B cell (primary cell): ENCODE measurements around the gene GATM. TPM values are rescaled to one million over a fixed set of nuclear protein-coding genes. Genes with fewer than 3 reads are reported as not detected.

Experiments used
- ATAC-seq: fragments of 200-7000 bp; cut with Tn5 transposase; one replicate; pipeline ENCODE4 v1.10.0; 2021; ENCODE audit warnings: low read depth, mild to moderate bottlenecking, moderate number of reproducible peaks, moderate library complexity
- CTCF ChIA-PET: fragments of 350-600 bp; sonication (Branson Sonifier 250); formaldehyde crosslinking; loops from one replicate; lab custom pipeline; 2021; ENCODE audit warnings: antibody characterized with exemption, inconsistent platforms; lab: Charles Lee
- POLR2A ChIA-PET: fragments of 350-600 bp; sonication (Branson Sonifier 250); formaldehyde crosslinking; loops from one replicate; lab custom pipeline; 2021; ENCODE audit warnings: antibody characterized with exemption; lab: Charles Lee
- DNase-seq: peaks from one replicate; pipeline ENCODE4 v3.0.0; 2013
- H2AFZ ChIP-seq: 2 replicates; pipeline ENCODE4 v1.6.1; 2012; ENCODE audit warnings: mild to moderate bottlenecking, low read depth, low read length; ENCODE audit not compliant: insufficient read depth, poor library complexity, severe bottlenecking
- H3K27ac ChIP-seq, 2 donors: 1 replicate in 1 of 2; 2 replicates in 1 of 2; pipeline ENCODE4 v1.5.1; 2012 to 2013; ENCODE audit warnings: low read length in 2 of 2, mild to moderate bottlenecking in 2 of 2, moderate library complexity in 1 of 2
- H3K27me3 ChIP-seq, 4 experiments: fragments of 200-600 bp in 1 of 4; sonication (generic) in 1 of 4; replicated peaks in 1 of 4; 1 replicate in 2 of 4; 2 replicates in 2 of 4; pipeline versions ENCODE4 v1.6.1 to v1.7.0; 2013 to 2016; ENCODE audit warnings: low read length in 3 of 4, mild to moderate bottlenecking in 2 of 4, mixed read lengths in 1 of 4, moderate library complexity in 1 of 4; ENCODE audit not compliant: insufficient read depth in 4 of 4, control insufficient read depth in 3 of 4; ENCODE audit errors: control extremely low read depth in 1 of 4
- H3K36me3 ChIP-seq, 2 experiments: replicated peaks in 1 of 2; 1 replicate in 1 of 2; 2 replicates in 1 of 2; pipeline versions ENCODE4 v1.6.1 to v1.7.1; 2013; ENCODE audit warnings: low read length in 1 of 2; ENCODE audit not compliant: insufficient read depth in 2 of 2, control insufficient read depth in 1 of 2; ENCODE audit errors: control extremely low read depth in 1 of 2, extremely low read depth in 1 of 2
- H3K4me1 ChIP-seq, 2 donors: fragments of 200-600 bp in 1 of 2; sonication (generic) in 1 of 2; 1 replicate in 1 of 2; 2 replicates in 1 of 2; pipeline versions ENCODE4 v1.5.1 to v1.6.1; 2013 to 2017; ENCODE audit warnings: low read length in 2 of 2; ENCODE audit not compliant: control insufficient read depth in 2 of 2, insufficient read depth in 2 of 2
- H3K4me2 ChIP-seq: replicated peaks from 2 replicates; pipeline ENCODE3; 2012; ENCODE audit warnings: mild to moderate bottlenecking, low read depth, low read length; ENCODE audit not compliant: poor library complexity, severe bottlenecking
- H3K4me3 ChIP-seq, 5 experiments: fragments of 200-600 bp in 1 of 5; sonication (generic) in 1 of 5; 1 replicate in 3 of 5; 2 replicates in 2 of 5; pipeline versions ENCODE4 v1.5.1 to v1.7.0; 2011 to 2016; ENCODE audit warnings: low read length in 4 of 5, mild to moderate bottlenecking in 4 of 5, low read depth in 2 of 5, control low read depth in 1 of 5, moderate library complexity in 1 of 5; ENCODE audit not compliant: insufficient read depth in 1 of 5; ENCODE audit errors: control extremely low read depth in 1 of 5, extremely low read depth in 1 of 5
- H3K79me2 ChIP-seq: fragments of 200-600 bp; sonication (generic); one replicate; pipeline ENCODE4 v1.6.0; 2016; ENCODE audit warnings: low read length; ENCODE audit not compliant: control insufficient read depth, insufficient read depth
- H3K9ac ChIP-seq: fragments of 200-600 bp; sonication (generic); 2 replicates; pipeline ENCODE4 v1.6.1; 2017; ENCODE audit warnings: mild to moderate bottlenecking, low read length, moderate library complexity
- H3K9me3 ChIP-seq, 3 donors: one replicate each; pipeline versions ENCODE4 v1.6.1 to v1.7.1; 2013; ENCODE audit warnings: low read length in 2 of 3; ENCODE audit not compliant: control insufficient read depth in 2 of 3, insufficient read depth in 1 of 3; ENCODE audit errors: control extremely low read depth in 1 of 3
- H4K20me1 ChIP-seq: 2 replicates; pipeline ENCODE4 v1.6.0; 2012; ENCODE audit warnings: mild to moderate bottlenecking, low read length; ENCODE audit not compliant: insufficient read depth, control insufficient read depth, poor library complexity, severe bottlenecking
- H3K27ac Mint-ChIP-seq: one replicate; pipeline ENCODE4 v1.8.0; 2021; ENCODE audit warnings: mixed read lengths
- H3K27me3 Mint-ChIP-seq: one replicate; pipeline ENCODE4 v1.8.0; 2021; ENCODE audit warnings: mixed read lengths
- H3K4me1 Mint-ChIP-seq: one replicate; pipeline ENCODE4 v1.8.0; 2021; ENCODE audit warnings: mixed read lengths
- H3K4me3 Mint-ChIP-seq: one replicate; pipeline ENCODE4 v1.8.0; 2021; ENCODE audit warnings: mixed read lengths
- H3K9me3 Mint-ChIP-seq: one replicate; pipeline ENCODE4 v1.8.0; 2022; ENCODE audit warnings: mixed read lengths; ENCODE audit not compliant: insufficient read depth
- EZH2 ChIP-seq: IDR thresholded peaks from 2 replicates; pipeline ENCODE4 v1.6.1; 2012; ENCODE audit warnings: borderline replicate concordance, low read depth, mild to moderate bottlenecking, moderate library complexity, low read length; ENCODE audit not compliant: insufficient read depth, poor library complexity, severe bottlenecking
- WGBS: methylation state at CpG from one replicate; pipeline ENCODE4 v1.1.5; 2013; ENCODE audit warnings: missing lambda C conversion rate; ENCODE audit not compliant: insufficient coverage; 5-methylcytosine and 5-hydroxymethylcytosine counted together
- intact Hi-C: fragments of 100-400 bp; cut with micrococcal nuclease; formaldehyde crosslinking; loops from one replicate; pipeline ENCODE4 v1.10.0; 2022
- polyA plus RNA-seq: library from polyadenylated mRNA; depleted of rRNA; stranded (reverse); fragments of >200 nt; gene quantifications from 2 replicates; pipeline ENCODE4 v1.2.3, GENCODE V29; 2012
- total RNA-seq, 2 donors: library from RNA; stranded (reverse); fragments of 120-200 nt in 1 of 2; gene quantifications; 1 replicate in 1 of 2; 2 replicates in 1 of 2; pipeline versions ENCODE4 v1.2.3 to v1.2.4, GENCODE V29; 2013 to 2022
- TF ChIP-seq, protein P1 (sequence below): fragments of 200-600 bp; IDR thresholded peaks from one replicate; pipeline ENCODE4 v1.8.0; 2022; ENCODE audit warnings: antibody characterized with exemption, mild to moderate bottlenecking

Gene GATM
- total and polyA plus RNA-seq, 2 donors (not counting 1 experiment from before 2014, with no cell fraction given) = 9.6 to 18.2 TPM

DNA sequence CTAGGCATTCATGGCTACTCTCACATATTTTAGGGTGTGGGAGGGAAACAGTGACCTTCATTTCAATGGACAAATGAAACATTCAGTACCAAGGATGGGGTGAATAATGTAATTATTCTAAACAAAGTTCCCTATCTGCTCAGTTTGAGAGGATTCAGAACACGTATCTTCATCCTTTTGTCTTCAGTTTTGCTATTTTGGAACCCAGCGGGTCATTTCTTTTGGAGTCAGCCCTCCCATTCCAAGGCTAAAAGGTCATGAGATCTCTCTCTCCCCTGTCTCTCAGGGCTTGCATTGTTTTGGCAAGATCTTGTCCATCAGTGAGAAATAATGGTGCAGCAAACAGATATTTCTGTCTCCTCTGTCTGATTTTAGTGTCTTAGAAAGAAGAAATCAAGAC is 16.3 kb upstream of the GATM start:
- H3K4me2 ChIP-seq = no peak overlapping the region

DNA sequence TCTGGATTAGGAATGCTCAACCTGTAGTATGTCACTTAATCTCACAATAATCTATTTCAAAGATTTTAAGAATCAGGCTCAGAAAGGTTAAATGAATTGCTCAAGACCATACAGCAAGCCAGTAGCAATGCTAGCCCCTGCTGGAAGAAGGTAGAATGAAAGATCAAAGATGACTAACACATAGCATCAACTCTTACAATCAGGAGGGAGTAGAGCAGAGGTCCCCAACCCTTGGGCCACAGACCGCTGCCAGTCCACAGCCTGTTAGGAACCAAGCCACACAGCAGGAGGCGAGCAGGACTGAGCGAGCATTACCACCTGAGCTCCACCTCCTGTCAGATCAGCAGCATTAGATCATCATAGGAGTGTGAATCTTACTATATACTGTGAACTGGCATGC is 15.5 kb upstream of the GATM start:
- H3K27me3 ChIP-seq = no peaks in the 10 kb centered on the region
- no peak overlapping the region for H3K27ac ChIP-seq
- no peaks in the 10 kb centered on the region for H3K79me2 ChIP-seq
- no peak overlapping the region for H3K4me3 ChIP-seq
- H2AFZ ChIP-seq = no peak overlapping the region
- intact Hi-C loops = no loop called here
- WGBS = 93% methylated on average over 3 of the region's 3 CpGs
- H3K27ac Mint-ChIP-seq = no peak overlapping the region
- no peaks in the 10 kb centered on the region for H4K20me1 ChIP-seq
- no peak overlapping the region for H3K4me2 ChIP-seq
- POLR2A ChIA-PET = no interaction called here
- no peaks in the 10 kb centered on the region for H3K9me3 ChIP-seq
- CTCF ChIA-PET = interaction anchor here (1.1 to 5.9 kb wide), 2 partner anchors 7 to 12 kb away, joined by 3 to 45 read pairs; a partner anchor contains a TSS
- peaks cover 20% of the 10 kb centered on the region for H3K4me1 Mint-ChIP-seq
- TF ChIP-seq EZH2 = no peak
- TF ChIP-seq, protein P1, sequence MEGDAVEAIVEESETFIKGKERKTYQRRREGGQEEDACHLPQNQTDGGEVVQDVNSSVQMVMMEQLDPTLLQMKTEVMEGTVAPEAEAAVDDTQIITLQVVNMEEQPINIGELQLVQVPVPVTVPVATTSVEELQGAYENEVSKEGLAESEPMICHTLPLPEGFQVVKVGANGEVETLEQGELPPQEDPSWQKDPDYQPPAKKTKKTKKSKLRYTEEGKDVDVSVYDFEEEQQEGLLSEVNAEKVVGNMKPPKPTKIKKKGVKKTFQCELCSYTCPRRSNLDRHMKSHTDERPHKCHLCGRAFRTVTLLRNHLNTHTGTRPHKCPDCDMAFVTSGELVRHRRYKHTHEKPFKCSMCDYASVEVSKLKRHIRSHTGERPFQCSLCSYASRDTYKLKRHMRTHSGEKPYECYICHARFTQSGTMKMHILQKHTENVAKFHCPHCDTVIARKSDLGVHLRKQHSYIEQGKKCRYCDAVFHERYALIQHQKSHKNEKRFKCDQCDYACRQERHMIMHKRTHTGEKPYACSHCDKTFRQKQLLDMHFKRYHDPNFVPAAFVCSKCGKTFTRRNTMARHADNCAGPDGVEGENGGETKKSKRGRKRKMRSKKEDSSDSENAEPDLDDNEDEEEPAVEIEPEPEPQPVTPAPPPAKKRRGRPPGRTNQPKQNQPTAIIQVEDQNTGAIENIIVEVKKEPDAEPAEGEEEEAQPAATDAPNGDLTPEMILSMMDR = no peak
- H3K27me3 Mint-ChIP-seq = no peaks in the 10 kb centered on the region
- no peaks in the 10 kb centered on the region for H3K9me3 Mint-ChIP-seq
- DNase-seq (no peak), ATAC-seq (no peak)
- H3K4me3 Mint-ChIP-seq = no peak overlapping the region
- no peaks in the 10 kb centered on the region for H3K36me3 ChIP-seq
- no peak overlapping the region for H3K9ac ChIP-seq
- peaks cover 19% of the 10 kb centered on the region in 2 donors for H3K4me1 ChIP-seq

More for the DNA sequence above, 16.3 kb upstream of the GATM start:
- Histone ChIP-seq H3K27me3 (no peaks in the 10 kb centered on the region), H3K4me3 (no peak overlapping the region), H3K79me2 (no peaks in the 10 kb centered on the region), H3K9ac (no peak overlapping the region), H3K27ac (no peak overlapping the region), H3K4me1 (peaks cover 19% of the 10 kb centered on the region in 2 donors), H3K36me3 (no peaks in the 10 kb centered on the region), H4K20me1 (no peaks in the 10 kb centered on the region), H2AFZ (no peak overlapping the region), H3K9me3 (no peaks in the 10 kb centered on the region)
- Mint-ChIP-seq H3K9me3 (no peaks in the 10 kb centered on the region), H3K4me3 (no peak overlapping the region), H3K27ac (no peak overlapping the region), H3K4me1 (peaks cover 19% of the 10 kb centered on the region), H3K27me3 (no peaks in the 10 kb centered on the region)
- intact Hi-C loops = no loop called here
- CTCF ChIA-PET = no interaction called here
- no peak for DNase-seq
- POLR2A ChIA-PET = no interaction called here
- TF ChIP-seq, protein P1 = no peak
- TF ChIP-seq EZH2 = no peak
- WGBS = 100% methylated on average over 2 of the region's 2 CpGs
- no peak for ATAC-seq
